HG02642 (cell line): ENCODE measurements around the gene RPS6KA5.
"Not testable (repeated sequence)": the region's sequence is repeated elsewhere in the genome, so short reads cannot be mapped to it uniquely, and the experiment has no call there.

Experiments used
- ATAC-seq: cut with Tn5 transposase; IDR thresholded peaks from one replicate; pipeline ENCODE4 v1.9.1; 2021; ENCODE audit warnings: mild to moderate bottlenecking; ENCODE audit not compliant: unreplicated experiment, poor library complexity

Gene RPS6KA5

GRCh38 chr14:90953643-90954042 lies 106.8 kb downstream of the RPS6KA5 start:
- ATAC-seq, result not testable (repeated sequence)

- no peak for ATAC-seq
These were observed 117.1 kb downstream of the RPS6KA5 start for GRCh38 chr14:90943367-90943766.

GRCh38 chr14:90942511-90942910 lies 117.9 kb downstream of the RPS6KA5 start:
- ATAC-seq, result no peak

- ATAC-seq, result no peak
These were observed 118.7 kb downstream of the RPS6KA5 start for GRCh38 chr14:90941706-90942105.

GRCh38 chr14:90940318-90940962 lies 120.0 kb downstream of the RPS6KA5 start:
- ATAC-seq, result no peak

GRCh38 chr14:90939252-90939795 lies 121.1 kb downstream of the RPS6KA5 start:
- not testable (repeated sequence) for ATAC-seq

GRCh38 chr14:90938615-90939014 lies 121.8 kb downstream of the RPS6KA5 start:
- ATAC-seq, result no peak

GRCh38 chr14:90936757-90937440 lies 123.5 kb downstream of the RPS6KA5 start:
- ATAC-seq, result no peak

GRCh38 chr14:90924621-90925340 lies 135.7 kb downstream of the RPS6KA5 start:
- no peak for ATAC-seq

- ATAC-seq, result no peak
These were observed 138.3 kb downstream of the RPS6KA5 start for GRCh38 chr14:90922141-90922540.

GRCh38 chr14:90911121-90911520 lies 149.3 kb downstream of the RPS6KA5 start:
- no peak for ATAC-seq

- ATAC-seq, result no peak
These were observed 153.3 kb downstream of the RPS6KA5 start for GRCh38 chr14:90907178-90907577.

- ATAC-seq, result peak; percentile 76
These were observed 154.9 kb downstream of the RPS6KA5 start for GRCh38 chr14:90905531-90905930.

GRCh38 chr14:90903101-90903500 lies 157.3 kb downstream of the RPS6KA5 start:
- peak; percentile 56 for ATAC-seq

GRCh38 chr14:90900476-90901083 lies 159.9 kb downstream of the RPS6KA5 start:
- ATAC-seq, result no peak

- ATAC-seq, result no peak
These were observed 163.4 kb downstream of the RPS6KA5 start for GRCh38 chr14:90897022-90897421.

GRCh38 chr14:90894241-90894640 lies 166.2 kb downstream of the RPS6KA5 start:
- no peak for ATAC-seq

- no peak for ATAC-seq
These were observed 166.9 kb downstream of the RPS6KA5 start for GRCh38 chr14:90893510-90893909.

- no peak for ATAC-seq
These were observed 167.5 kb downstream of the RPS6KA5 start for GRCh38 chr14:90892970-90893369.

GRCh38 chr14:90891326-90891725 lies 169.1 kb downstream of the RPS6KA5 start:
- ATAC-seq, result no peak
